H1 (cell line): ENCODE results near the gene SPOCK1. TPM values are rescaled to one million over a fixed set of nuclear protein-coding genes. Genes with fewer than 3 reads are reported as not detected.

Experiments used
- ATF2 ChIP-seq: IDR thresholded peaks from 2 replicates; pipeline ENCODE4 v1.6.1; 2012; ENCODE audit warnings: low read length, inconsistent platforms
- NRF1 ChIP-seq: IDR thresholded peaks from 2 replicates; pipeline ENCODE4 v1.6.1; 2011; ENCODE audit warnings: mild to moderate bottlenecking, low read depth, low read length, improper control_type of control experiment
- RXRA ChIP-seq: IDR thresholded peaks from 2 replicates; pipeline ENCODE4 v1.6.1; 2011; ENCODE audit warnings: low read depth, mild to moderate bottlenecking, low read length, moderate library complexity; ENCODE audit not compliant: insufficient read depth
- SIX5 ChIP-seq: IDR thresholded peaks from 2 replicates; pipeline ENCODE4 v1.6.1; 2011; ENCODE audit warnings: mild to moderate bottlenecking, low read depth, low read length
- SUZ12 ChIP-seq: fragments of 200-600 bp; sonication (generic); IDR thresholded peaks from 2 replicates; pipeline ENCODE4 v1.6.1; 2012; ENCODE audit warnings: mild to moderate bottlenecking, inconsistent platforms, low read length, moderate library complexity, mixed read lengths
- polyA plus RNA-seq, 7 experiments: library from polyadenylated mRNA; depleted of rRNA in 3 of 7; stranded (reverse) in 5 of 7; unstranded in 2 of 7; fragments of >200 nt in 5 of 7; fragments of 200-250 nt in 2 of 7; gene quantifications; 1 replicate in 5 of 7; 2 replicates in 1 of 7; 4 replicates in 1 of 7; pipeline versions ENCODE4 v1.2.1 to v1.2.3, GENCODE V29; 2011 to 2013; ENCODE audit warnings: missing spikeins in 2 of 7, mixed read lengths in 2 of 7
- total RNA-seq: library from RNA; stranded (reverse); fragmentation: NEBNext Ultra II Directional; extraction: Animal tissue kit (Norgen Biotek cat#: 25700); gene quantifications from 2 replicates; pipeline ENCODE4 v1.2.1, GENCODE V29; 2021

SPOCK1 gene
- total and polyA plus RNA-seq, 2 of the 8 experiments (the other 6 are each of a cell fraction or from before 2014, with no cell fraction given): 6.9 to 18.1 TPM

GRCh38 chr5:137126829-137127228 lies 372.3 kb downstream of the SPOCK1 start (continued):
- TF ChIP-seq SUZ12 (no peak), ATF2 (no peak), NRF1 (no peak), SIX5 (no peak), RXRA (no peak)
